NCI-H748 treated with DMSO at 0.1 percent for 48 hours (cell line): ENCODE data around the gene ISX.

Experiments
- DNase-seq: peaks from one replicate; lab custom pipeline; 2025; lab: John Stamatoyannopoulos, UW

ISX gene

GRCh38 chr22:35053060-35053835 lies 12.7 kb upstream of the ISX start:
- DNase-seq = no peak

- no peak for DNase-seq
Observed at GRCh38 chr22:35054064-35054463, 11.9 kb upstream of the ISX start.

- DNase-seq = no peak
Observed at GRCh38 chr22:35056486-35056885, 9.5 kb upstream of the ISX start.

- no peak for DNase-seq
Observed at GRCh38 chr22:35057155-35057554, 8.8 kb upstream of the ISX start.

GRCh38 chr22:35059632-35060031 lies 6.3 kb upstream of the ISX start:
- no peak for DNase-seq

- DNase-seq = no peak
Observed at GRCh38 chr22:35064664-35065063, 1.3 kb upstream of the ISX start.

GRCh38 chr22:35065183-35065582 lies 775 bp upstream of the ISX start:
- DNase-seq = no peak

- no peak for DNase-seq
Observed at GRCh38 chr22:35066768-35067167, 810 bp downstream of the ISX start.

GRCh38 chr22:35069541-35069940 lies 3.6 kb downstream of the ISX start:
- DNase-seq = no peak

GRCh38 chr22:35070451-35071093 lies 4.6 kb downstream of the ISX start:
- no peak for DNase-seq

- DNase-seq = no peak
Observed at GRCh38 chr22:35071784-35072183, 5.8 kb downstream of the ISX start.

- no peak for DNase-seq
Observed at GRCh38 chr22:35072925-35073324, 7.0 kb downstream of the ISX start.

GRCh38 chr22:35074583-35074982 lies 8.6 kb downstream of the ISX start:
- DNase-seq = no peak

- no peak for DNase-seq
Observed at GRCh38 chr22:35076630-35077029, 10.7 kb downstream of the ISX start.

- DNase-seq = no peak
Observed at GRCh38 chr22:35085621-35086020, 19.7 kb downstream of the ISX start.

GRCh38 chr22:35089139-35089538 lies 23.2 kb downstream of the ISX start:
- DNase-seq = no peak

GRCh38 chr22:35092406-35092805 lies 26.4 kb downstream of the ISX start:
- no peak for DNase-seq

GRCh38 chr22:35098921-35099320 lies 33.0 kb downstream of the ISX start:
- no peak for DNase-seq

GRCh38 chr22:35099883-35100282 lies 33.9 kb downstream of the ISX start:
- no peak for DNase-seq

GRCh38 chr22:35102663-35103062 lies 36.7 kb downstream of the ISX start:
- no peak for DNase-seq

GRCh38 chr22:35103761-35104160 lies 37.8 kb downstream of the ISX start:
- DNase-seq = no peak

- DNase-seq = no peak
Observed at GRCh38 chr22:35104491-35104890, 38.5 kb downstream of the ISX start.

GRCh38 chr22:35109616-35110015 lies 43.7 kb downstream of the ISX start:
- no peak for DNase-seq

- DNase-seq = no peak
Observed at GRCh38 chr22:35111244-35111643, 45.3 kb downstream of the ISX start.
